HepG2 (cell line): ENCODE results near the gene UBQLN4. TPM values are rescaled to one million over a fixed set of nuclear protein-coding genes. Genes with fewer than 3 reads are reported as not detected.

ENCODE experiments used
- ATAC-seq: fragments of 200-7000 bp; cut with Tn5 transposase; 3 replicates; pipeline ENCODE4 v1.9.1; 2020; ENCODE audit warnings: mild to moderate bottlenecking, moderate library complexity
- BruUV-seq: library from RNA; stranded (reverse); fragments of 400-500 nt; replicated peaks from 2 replicates; lab custom pipeline; 2021; lab: Mats Ljungman, UMichigan
- CTCF ChIA-PET: fragments of 300-600 bp; formaldehyde crosslinking; extraction: SDS; loops from one replicate; lab custom pipeline; 2021; ENCODE audit warnings: low total read pairs, inconsistent platforms, low intra/inter-chr PET ratio; lab: Yijun Ruan, JAX
- POLR2A ChIA-PET: fragments of 350-600 bp; sonication (Branson Sonifier 250); formaldehyde crosslinking; loops from one replicate; lab custom pipeline; 2020; ENCODE audit warnings: antibody characterized with exemption, inconsistent platforms; lab: Yijun Ruan, JAX
- DNase-seq: peaks from one replicate; pipeline ENCODE4 v3.0.0-alpha.2; 2015; ENCODE audit warnings: low spot score
- FAIRE-seq: peaks from 3 replicates; lab custom pipeline; 2011; peaks lifted over from hg19 to GRCh38; lab: Jason Lieb, UNC
- H2AFZ ChIP-seq: one replicate; pipeline ENCODE4 v1.6.1; 2011; ENCODE audit warnings: low read length, inconsistent platforms
- H3K27ac ChIP-seq: fragments of 300-600 bp; 3 replicates; pipeline ENCODE4 v1.8.0; 2011; ENCODE audit warnings: mixed run types, mild to moderate bottlenecking, mixed read lengths, low read length, inconsistent platforms; ENCODE audit not compliant: insufficient read depth; ENCODE audit errors: extremely low read length
- H3K27me3 ChIP-seq, 2 experiments: fragments of 200-600 bp in 1 of 2; 2 replicates in 1 of 2; 3 replicates in 1 of 2; pipeline versions ENCODE4 v1.6.0 to v1.8.0; 2011; ENCODE audit warnings: low read length in 2 of 2, mild to moderate bottlenecking in 2 of 2, moderate library complexity in 2 of 2, inconsistent platforms in 1 of 2; ENCODE audit not compliant: insufficient read depth in 2 of 2, control insufficient read depth in 1 of 2
- H3K36me3 ChIP-seq, 2 experiments: fragments of 200-600 bp in 1 of 2; replicated peaks in 1 of 2; 2 replicates in 1 of 2; 3 replicates in 1 of 2; pipeline versions ENCODE4 v1.5.1 to v1.8.0; 2011; ENCODE audit warnings: low read length in 2 of 2, inconsistent platforms in 1 of 2; ENCODE audit not compliant: insufficient read depth in 2 of 2, control insufficient read depth in 1 of 2
- H3K4me1 ChIP-seq: 2 replicates; pipeline ENCODE4 v1.5.1; 2012; ENCODE audit warnings: low read length, inconsistent platforms; ENCODE audit not compliant: insufficient read depth
- H3K4me2 ChIP-seq: 2 replicates; pipeline ENCODE4 v1.6.0; 2011; ENCODE audit warnings: low read depth, low read length, inconsistent platforms
- H3K4me3 ChIP-seq, 3 experiments: fragments of 200-600 bp in 1 of 3; sonication (generic), shearing (Covaris generic) in 1 of 3; replicated peaks in 1 of 3; 2 replicates each; pipeline ENCODE4 v1.5.1; 2011 to 2016; ENCODE audit warnings: low read length in 3 of 3, inconsistent platforms in 2 of 3, low read depth in 2 of 3, mild to moderate bottlenecking in 2 of 3, control low read depth in 1 of 3, mixed read lengths in 1 of 3; ENCODE audit not compliant: insufficient read depth in 1 of 3
- H3K79me2 ChIP-seq: one replicate; pipeline ENCODE4 v1.6.1; 2011; ENCODE audit warnings: low read length, inconsistent platforms; ENCODE audit not compliant: insufficient read depth
- H3K9ac ChIP-seq: 2 replicates; pipeline ENCODE4 v1.6.0; 2011; ENCODE audit warnings: mild to moderate bottlenecking, low read depth, low read length, inconsistent platforms; ENCODE audit not compliant: insufficient read depth
- H3K9me3 ChIP-seq: 2 replicates; pipeline ENCODE4 v1.5.1; 2012; ENCODE audit warnings: mild to moderate bottlenecking, low read length
- H4K20me1 ChIP-seq: 2 replicates; pipeline ENCODE4 v1.6.0; 2011; ENCODE audit warnings: inconsistent platforms, mild to moderate bottlenecking, low read length, moderate library complexity; ENCODE audit not compliant: insufficient read depth
- AFF4 ChIP-seq: sonication (generic); formaldehyde crosslinking; IDR thresholded peaks from 2 replicates; pipeline ENCODE4 v1.4.0; 2020; ENCODE audit warnings: missing genetic modification reagents
- ATF7 ChIP-seq, 2 experiments: fragments of 450-650 bp in 1 of 2; sonication (generic) in 1 of 2; formaldehyde crosslinking in 1 of 2; IDR thresholded peaks; 2 replicates each; pipeline versions ENCODE4 v1.4.0 to v1.6.1; 2016 to 2020; ENCODE audit warnings: antibody characterized with exemption in 1 of 2, mild to moderate bottlenecking in 1 of 2, missing genetic modification reagents in 1 of 2
- HMG20B ChIP-seq: conservative IDR thresholded peaks from 2 replicates; pipeline ENCODE4 v1.6.1; 2016; ENCODE audit warnings: missing genetic modification reagents, missing compliant biosample characterization
- HMGXB4 ChIP-seq, 2 experiments: sonication (generic) in 1 of 2; formaldehyde crosslinking in 1 of 2; IDR thresholded peaks; 2 replicates each; pipeline versions ENCODE4 v1.4.0 to v1.6.1; 2018 to 2020; ENCODE audit warnings: missing genetic modification reagents in 2 of 2, borderline replicate concordance in 1 of 2, low read depth in 1 of 2, mild to moderate bottlenecking in 1 of 2, missing biosample characterization in 1 of 2
- IKZF5 ChIP-seq: IDR thresholded peaks from 2 replicates; pipeline ENCODE4 v1.6.1; 2018; ENCODE audit warnings: missing genetic modification reagents, mild to moderate bottlenecking, missing compliant biosample characterization
- NFYB ChIP-seq: sonication (generic); formaldehyde crosslinking; IDR thresholded peaks from 2 replicates; pipeline ENCODE4 v1.4.0; 2020; ENCODE audit warnings: missing genetic modification reagents
- SRF ChIP-seq: IDR thresholded peaks from 2 replicates; pipeline ENCODE4 v1.6.1; 2011; ENCODE audit warnings: mild to moderate bottlenecking, low read depth, low read length, moderate library complexity
- TBX2 ChIP-seq: sonication (generic); formaldehyde crosslinking; IDR thresholded peaks from 2 replicates; pipeline ENCODE4 v1.5.0; 2020; ENCODE audit warnings: missing genetic modification reagents, mild to moderate bottlenecking, borderline replicate concordance
- XRCC5 ChIP-seq: fragments of 200-400 bp; formaldehyde crosslinking; optimal IDR thresholded peaks from 2 replicates; pipeline ENCODE3; 2017; ENCODE audit warnings: mild to moderate bottlenecking, low read length
- ZMYM2 ChIP-seq: sonication (generic); formaldehyde crosslinking; IDR thresholded peaks from 2 replicates; pipeline ENCODE4 v1.8.0; 2022; ENCODE audit warnings: mild to moderate bottlenecking, missing genetic modification reagents
- ZNF24 ChIP-seq: fragments of 450-650 bp; IDR thresholded peaks from 2 replicates; pipeline ENCODE4 v1.6.1; 2017; ENCODE audit warnings: antibody characterized with exemption, mild to moderate bottlenecking
- ZNF281 ChIP-seq: sonication (generic); formaldehyde crosslinking; IDR thresholded peaks from 2 replicates; pipeline ENCODE4 v1.4.0; 2020; ENCODE audit warnings: missing genetic modification reagents, borderline replicate concordance
- ZNF691 ChIP-seq: sonication (generic); formaldehyde crosslinking; IDR thresholded peaks from 2 replicates; pipeline ENCODE4 v1.4.0; 2020; ENCODE audit warnings: missing genetic modification reagents, low read depth, mild to moderate bottlenecking, borderline replicate concordance
- WGBS: methylation state at CpG from one replicate; pipeline ENCODE4 v1.1.6; 2017; ENCODE audit warnings: low lambda C conversion rate; 5-methylcytosine and 5-hydroxymethylcytosine counted together
- in situ Hi-C: cut with HindIII; loops from 2 replicates; pipeline ENCODE4 v1.10.0; 2017; ENCODE audit warnings: low pct_unique_long_range_greater_than_20kb; ENCODE audit not compliant: extremely low pct_ligation_motif_present
- intact Hi-C: fragments of 100-400 bp; cut with micrococcal nuclease; formaldehyde crosslinking; loops from one replicate; pipeline ENCODE4 v1.10.0; 2022; ENCODE audit not compliant: unreplicated experiment
- polyA plus RNA-seq, 8 experiments: library from polyadenylated mRNA; depleted of rRNA in 3 of 8; stranded (reverse) in 7 of 8; unstranded in 1 of 8; fragments of >200 nt; fragmentation: Illumina TruSeq in 4 of 8; extraction: Trizol in 4 of 8; gene quantifications; 2 replicates each; pipeline versions ENCODE4 v1.2.1 to v1.2.3, GENCODE V29; 2011 to 2016; ENCODE audit warnings: low read depth in 4 of 8, missing spikeins in 1 of 8, mixed read lengths in 1 of 8; ENCODE audit not compliant: insufficient read depth in 1 of 8
- total RNA-seq, 5 experiments: library from RNA; depleted of rRNA; stranded (reverse); fragments of >200 nt; fragmentation: Illumina TruSeq; extraction: Trizol; gene quantifications; 2 replicates each; pipeline ENCODE4 v1.2.3, GENCODE V29; 2016; ENCODE audit warnings: low read depth in 1 of 5

The UBQLN4 gene
- total and polyA plus RNA-seq, 2 of the 13 experiments (the other 11 are each of a cell fraction or from before 2014, with no cell fraction given) = 31.5 to 39.8 TPM

GRCh38 chr1:156025876-156026275 is 27.7 kb downstream of the UBQLN4 start:
- Histone ChIP-seq H3K79me2 (no peaks in the 10 kb centered on the region), H3K9ac (no peak overlapping the region), H2AFZ (peak overlapping the region; percentile 88), H3K4me3 (no peak overlapping the region), H3K36me3 (no peaks in the 10 kb centered on the region), H3K9me3 (no peaks in the 10 kb centered on the region), H3K4me1 (peaks cover 28% of the 10 kb centered on the region), H3K27me3 (no peaks in the 10 kb centered on the region), H3K27ac (no peak overlapping the region), H3K4me2 (peak overlapping the region; percentile 51), H4K20me1 (no peaks in the 10 kb centered on the region)
- FAIRE-seq (peak; percentile 69), DNase-seq (peak; percentile 62), ATAC-seq (peak; percentile 98)
- CTCF ChIA-PET = interaction anchor here (1.7 kb wide), 1 partner anchor 40 kb away, joined by 11 read pairs; no protein-coding TSS in a partner anchor
- in situ Hi-C loops = no loop called here
- BruUV-seq = no TSS peak
- WGBS = 13% methylated on average over 9 of the region's 9 CpGs
- POLR2A ChIA-PET = interaction anchor here (1.0 kb wide), 1 partner anchor 40 kb away, joined by 3 read pairs; no protein-coding TSS in a partner anchor
- intact Hi-C loops = no loop called here
- TF ChIP-seq HMGXB4 (CRISPR knock-in tag; IDR thresholded peaks at IDR 0.05; ENCODE audit: borderline replicate concordance in 1 of 2, low read depth in 1 of 2) (peak; percentile 80 to 85), AFF4 (CRISPR knock-in tag) (no peak), IKZF5 (0 out of 2 replicates have a peak, but pooled peaks have one; percentile 44), HMG20B (no peak), ATF7 (IDR thresholded peaks at IDR 0.05) (no peak), ATF7 (CRISPR knock-in tag; IDR thresholded peaks at IDR 0.05) (no peak), TBX2 (CRISPR knock-in tag) (no peak), NFYB (CRISPR knock-in tag) (no peak), ZNF24 (no peak), ZNF691 (0 out of 2 replicates have a peak, but pooled peaks have one; percentile 39), ZNF281 (CRISPR knock-in tag) (no peak), ZMYM2 (CRISPR knock-in tag) (no peak), SRF (0 out of 2 replicates have a peak, but pooled peaks have one; percentile 16), XRCC5 (peak; percentile 78)
